HG03439 (cell line): Measurements from ENCODE around the gene RNF113B.

Source experiments
- ATAC-seq: cut with Tn5 transposase; IDR thresholded peaks from one replicate; pipeline ENCODE4 v1.9.1; 2021; ENCODE audit warnings: mild to moderate bottlenecking, moderate library complexity; ENCODE audit not compliant: unreplicated experiment

Gene RNF113B

GRCh38 chr13:98204546-98204945 is 27.5 kb upstream of the RNF113B start:
- no peak for ATAC-seq

DNA sequence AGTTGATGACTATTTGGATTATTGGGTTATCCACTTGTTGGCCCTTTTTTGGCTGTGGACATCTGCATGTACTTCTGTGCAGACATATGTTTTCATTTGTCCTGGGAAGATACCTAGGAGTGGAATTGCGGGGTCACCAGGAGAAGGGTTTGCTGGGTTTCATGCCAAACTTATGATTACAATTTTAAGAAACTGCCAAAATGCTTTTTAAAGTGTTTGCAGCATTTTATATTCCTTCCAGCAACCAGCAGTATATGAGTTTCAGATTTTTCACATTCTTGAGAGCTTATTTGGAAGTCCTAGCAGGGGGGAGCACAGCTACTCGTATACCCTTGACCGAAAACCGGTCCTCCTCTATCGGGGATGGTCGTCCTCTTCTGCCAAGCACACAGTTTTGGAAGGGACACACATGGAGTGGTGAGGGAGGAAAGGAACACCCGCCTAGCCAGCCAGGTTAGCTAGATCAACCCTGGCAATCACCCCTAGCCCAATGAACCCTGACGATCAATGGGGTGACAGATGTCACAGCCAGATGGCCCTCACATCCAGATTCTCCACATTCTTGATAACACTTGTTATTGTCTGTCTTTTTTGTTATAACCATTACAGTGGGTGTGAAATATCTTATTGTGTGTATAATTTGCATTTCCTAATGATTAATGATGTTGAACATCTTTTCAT is 26.7 kb upstream of the RNF113B start:
- ATAC-seq = no peak

- ATAC-seq = no peak
Observed at GRCh38 chr13:98201984-98202383, 24.9 kb upstream of the RNF113B start.

DNA sequence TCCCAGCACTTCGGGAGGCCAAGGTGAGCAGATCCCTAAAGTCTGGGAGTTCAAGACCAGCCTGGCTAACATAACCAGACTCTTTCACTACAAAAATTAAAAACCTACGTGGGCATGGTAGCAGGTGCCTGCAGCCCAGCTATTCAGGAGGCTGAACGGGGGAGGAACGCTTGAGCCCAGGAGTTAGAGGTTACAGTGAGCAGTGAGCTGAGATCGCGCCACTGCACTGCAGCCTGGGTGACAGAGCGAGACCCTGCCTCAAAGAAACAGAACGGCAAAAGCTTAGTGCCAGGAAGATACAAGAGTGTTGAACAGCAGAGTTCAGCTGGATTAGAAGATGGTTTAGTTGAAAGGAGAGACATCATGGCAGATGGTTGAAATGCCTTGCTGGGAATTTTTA is 24.1 kb upstream of the RNF113B start:
- no peak for ATAC-seq

- ATAC-seq = no peak
Observed at GRCh38 chr13:98200211-98200878, 23.3 kb upstream of the RNF113B start.

DNA sequence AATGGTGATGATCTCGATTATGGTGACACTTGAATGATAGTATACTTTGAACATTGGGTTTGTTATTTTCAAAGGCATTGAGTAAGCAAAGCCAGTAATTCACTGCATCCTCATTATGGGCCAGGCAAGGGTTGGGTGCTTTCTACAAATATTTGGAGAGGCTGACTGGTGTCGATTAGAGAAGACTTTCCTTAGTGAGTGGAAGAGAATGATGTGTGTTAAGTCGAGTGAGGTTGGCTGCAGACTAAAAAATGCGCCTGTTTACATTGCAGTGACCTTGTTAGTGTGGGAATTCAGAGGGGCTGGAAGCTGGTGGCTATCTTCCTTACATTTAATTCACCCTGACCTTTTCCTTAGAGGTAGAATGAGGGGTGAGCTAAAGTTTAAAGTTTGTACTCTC is 22.4 kb upstream of the RNF113B start:
- ATAC-seq = no peak

DNA sequence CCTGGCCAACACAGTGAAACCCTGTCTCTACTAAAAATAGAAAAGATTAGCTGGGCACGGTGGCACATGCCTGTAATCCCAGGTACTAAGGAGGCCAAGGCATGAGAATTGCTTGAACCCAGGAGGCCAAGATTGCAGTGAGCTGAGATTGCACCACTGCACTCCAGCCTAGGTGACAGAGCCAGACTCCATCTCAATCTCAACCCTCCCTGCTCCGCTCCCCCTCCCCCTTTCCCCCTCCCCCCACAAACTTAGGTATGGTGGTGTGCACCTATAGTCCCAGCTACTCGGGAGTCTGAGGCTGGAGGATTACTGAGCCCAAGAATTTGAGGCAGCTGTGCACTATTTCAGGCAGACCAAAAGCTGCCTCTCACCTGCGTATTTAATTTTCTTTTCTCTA is 21.6 kb upstream of the RNF113B start:
- ATAC-seq = no peak

GRCh38 chr13:98195054-98195791 is 18.2 kb upstream of the RNF113B start:
- no peak for ATAC-seq

DNA sequence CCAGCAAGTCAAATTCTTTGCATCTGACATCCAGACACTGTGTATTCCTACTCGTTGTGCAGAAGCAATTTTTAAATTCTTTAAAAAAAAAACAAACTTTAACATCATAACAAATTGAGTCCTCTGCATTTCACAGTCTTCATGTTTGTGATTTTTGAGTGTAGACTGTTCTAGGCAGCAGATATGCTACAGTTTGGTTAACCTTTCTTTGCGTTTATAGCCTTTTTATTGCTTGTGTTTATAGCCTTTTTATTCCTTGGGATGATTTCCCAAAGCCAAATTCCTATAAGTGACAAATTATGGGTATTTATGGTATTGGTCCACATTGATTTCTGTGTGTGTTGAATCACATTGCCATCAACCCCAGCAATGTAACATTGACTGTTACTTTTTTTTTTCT is 14.9 kb upstream of the RNF113B start:
- ATAC-seq = no peak

GRCh38 chr13:98190889-98191444 is 13.9 kb upstream of the RNF113B start:
- ATAC-seq = no peak

DNA sequence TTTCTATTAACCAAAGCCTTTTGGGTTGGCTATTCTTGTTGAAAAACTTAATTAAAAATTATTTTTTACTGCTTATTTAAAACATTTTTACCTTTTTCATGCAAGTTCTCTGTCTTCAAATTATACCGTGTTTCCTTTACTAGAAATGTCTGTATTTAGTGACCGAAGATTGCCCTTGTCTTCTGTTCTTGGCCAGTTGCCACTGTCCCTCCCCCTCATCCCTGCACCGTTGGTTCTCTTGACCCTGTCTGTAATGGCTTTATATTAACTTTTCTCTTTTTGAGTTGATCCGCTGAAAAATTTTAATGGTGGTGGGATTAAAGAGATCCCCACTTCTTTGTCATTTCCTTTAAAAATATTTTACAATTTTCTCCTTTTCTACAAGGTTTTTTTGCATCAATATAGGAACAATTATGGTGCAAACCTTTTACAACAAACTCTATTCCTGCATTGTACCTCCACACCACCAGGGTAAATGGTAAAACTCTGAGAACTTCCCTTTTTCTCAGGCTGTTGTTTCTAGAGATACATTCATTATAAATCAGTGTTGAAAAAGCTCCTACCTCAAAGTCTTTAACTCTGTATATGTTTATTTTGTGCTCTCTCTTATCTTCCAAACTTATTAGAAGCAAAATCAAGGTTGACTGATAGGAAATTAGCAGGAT is 12.9 kb upstream of the RNF113B start:
- ATAC-seq = no peak

DNA sequence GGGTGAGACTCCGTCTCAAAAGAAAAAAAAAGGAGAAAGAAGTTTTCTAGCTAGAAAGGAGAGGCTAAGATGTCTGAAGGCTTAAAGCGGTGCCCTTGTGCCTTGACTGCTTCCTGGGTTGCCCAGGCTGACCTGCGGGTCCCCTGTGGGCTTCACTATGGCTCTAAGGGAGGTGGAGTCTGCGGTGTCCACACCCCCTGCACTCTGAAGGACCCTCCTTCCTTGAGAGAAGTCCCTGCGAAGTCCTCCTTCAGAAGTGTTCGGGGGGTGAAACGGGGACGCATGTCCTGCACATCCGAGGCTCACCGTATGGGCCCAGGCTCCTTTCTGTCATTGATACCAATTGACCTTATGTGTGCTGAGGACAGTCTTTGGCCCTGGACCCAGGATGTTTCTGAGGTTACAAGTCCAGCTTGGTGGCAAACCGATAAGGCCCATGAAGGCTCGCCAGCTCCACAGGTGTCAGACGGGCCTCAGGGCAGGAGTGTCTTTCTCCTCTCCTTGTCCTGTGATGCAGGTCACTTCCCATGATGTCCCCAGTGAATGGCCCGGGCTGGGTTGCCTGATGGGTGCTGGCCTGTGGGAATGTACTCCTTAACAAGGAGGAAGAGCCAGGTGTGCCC is 11.6 kb upstream of the RNF113B start:
- no peak for ATAC-seq

DNA sequence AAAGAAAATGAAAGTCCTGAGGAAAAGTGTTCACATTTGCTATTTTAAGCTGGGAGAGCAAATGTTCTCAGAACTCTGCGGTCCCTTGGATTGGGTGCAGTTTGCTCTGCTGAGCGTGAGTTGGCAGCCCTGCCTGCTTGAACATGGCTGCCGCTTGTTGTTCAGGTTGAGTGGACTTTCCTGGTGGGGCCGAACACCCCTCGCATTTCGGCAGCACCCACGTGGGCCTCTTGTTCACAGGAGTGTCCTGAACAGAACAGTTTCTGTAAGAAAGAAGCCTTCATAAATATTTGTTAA is 10.8 kb upstream of the RNF113B start:
- no peak for ATAC-seq

DNA sequence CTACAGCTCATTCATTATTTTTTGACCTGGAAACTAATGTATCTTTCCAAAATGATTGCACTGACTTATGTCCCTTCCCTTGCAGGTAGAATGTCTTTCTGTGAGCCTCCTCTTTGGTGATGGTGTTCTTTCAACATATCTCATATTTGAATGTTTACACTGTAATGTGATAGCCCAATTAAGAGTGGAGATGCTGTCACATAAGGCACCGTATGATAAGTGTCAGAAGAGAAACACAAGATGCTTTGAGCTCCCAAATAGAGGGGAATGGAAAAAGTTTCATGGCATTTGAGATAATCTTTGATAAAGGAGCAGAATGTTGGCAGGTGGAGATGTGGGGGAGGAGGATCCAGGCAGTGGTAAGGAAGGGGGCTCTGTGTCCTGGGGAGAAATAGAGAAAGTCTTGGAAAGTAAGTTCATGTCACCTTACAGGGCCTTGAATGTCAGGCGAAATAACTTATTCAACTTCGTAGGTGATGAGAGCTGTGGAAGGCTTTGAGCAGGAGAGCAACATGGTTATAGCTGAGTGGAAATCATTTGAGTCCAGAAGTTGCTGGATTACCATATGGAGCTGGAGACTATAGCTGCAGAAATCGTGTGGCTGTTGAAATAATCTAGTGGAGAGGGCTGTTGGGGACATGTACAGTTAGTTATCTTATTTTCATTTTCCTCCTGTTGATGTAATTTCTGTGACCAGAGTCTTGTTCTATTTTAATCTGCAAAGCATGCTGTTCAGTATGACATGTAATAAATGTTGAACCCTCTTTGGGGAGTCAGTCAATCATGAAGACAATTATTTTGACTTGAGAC is 10.3 kb upstream of the RNF113B start:
- no peak for ATAC-seq

GRCh38 chr13:98184792-98185191 is 7.7 kb upstream of the RNF113B start:
- no peak for ATAC-seq

- ATAC-seq = no peak
Observed at GRCh38 chr13:98182589-98182988, 5.5 kb upstream of the RNF113B start.

DNA sequence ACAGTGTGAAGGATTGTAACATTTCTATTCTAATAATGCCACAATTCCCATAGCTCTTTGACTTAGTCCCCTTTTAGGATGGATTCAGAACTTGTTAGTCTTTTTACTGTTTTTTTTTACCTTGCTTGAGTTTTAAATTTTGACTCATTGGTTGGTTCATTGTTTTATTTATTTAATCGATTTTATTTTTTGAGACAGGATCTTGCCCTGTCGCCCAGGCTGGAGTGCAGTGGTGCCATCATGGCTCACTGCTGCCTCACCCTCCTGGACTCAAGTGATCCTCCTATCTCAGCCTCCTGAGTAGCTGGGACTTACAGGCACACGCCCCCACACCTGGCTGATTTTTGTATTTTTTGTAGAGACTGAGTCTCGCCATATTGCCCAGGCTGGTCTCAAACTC is 5.1 kb upstream of the RNF113B start:
- ATAC-seq = no peak

GRCh38 chr13:98181111-98181815 is 4.2 kb upstream of the RNF113B start:
- no peak for ATAC-seq

GRCh38 chr13:98180092-98180491 is 3.0 kb upstream of the RNF113B start:
- no peak for ATAC-seq

DNA sequence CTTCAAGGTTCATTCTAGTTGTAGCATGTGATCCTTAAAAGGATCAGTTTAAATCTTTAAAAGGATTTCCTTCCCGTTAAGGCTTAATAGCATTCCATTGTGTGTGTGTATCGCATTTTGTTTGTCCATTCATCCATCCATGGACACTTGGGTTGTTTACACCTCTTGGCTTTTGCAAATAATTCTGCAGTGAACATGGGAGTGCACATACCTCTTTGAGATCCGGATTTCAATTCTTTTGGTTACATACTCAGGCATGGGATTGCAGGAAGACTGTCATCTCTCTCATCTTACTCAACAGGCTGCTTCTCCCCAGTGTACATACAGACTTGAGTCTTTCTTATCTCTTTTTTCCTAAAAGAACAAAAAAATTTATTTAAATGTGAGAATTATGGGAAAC is 1.2 kb downstream of the RNF113B start:
- ATAC-seq = no peak
